Measurements from ENCODE around the gene GTF2H2C.
"Not testable (repeated sequence)": the region's sequence is repeated elsewhere in the genome, so short reads cannot be mapped to it uniquely, and the experiment has no call there.

Gene GTF2H2C

GRCh38 chr5:69525490-69525889 is 34.5 kb upstream of the GTF2H2C start:
- peak overlapping the region; percentile 29 for H3K27ac ChIP-seq
- TF ChIP-seq, protein P1, sequence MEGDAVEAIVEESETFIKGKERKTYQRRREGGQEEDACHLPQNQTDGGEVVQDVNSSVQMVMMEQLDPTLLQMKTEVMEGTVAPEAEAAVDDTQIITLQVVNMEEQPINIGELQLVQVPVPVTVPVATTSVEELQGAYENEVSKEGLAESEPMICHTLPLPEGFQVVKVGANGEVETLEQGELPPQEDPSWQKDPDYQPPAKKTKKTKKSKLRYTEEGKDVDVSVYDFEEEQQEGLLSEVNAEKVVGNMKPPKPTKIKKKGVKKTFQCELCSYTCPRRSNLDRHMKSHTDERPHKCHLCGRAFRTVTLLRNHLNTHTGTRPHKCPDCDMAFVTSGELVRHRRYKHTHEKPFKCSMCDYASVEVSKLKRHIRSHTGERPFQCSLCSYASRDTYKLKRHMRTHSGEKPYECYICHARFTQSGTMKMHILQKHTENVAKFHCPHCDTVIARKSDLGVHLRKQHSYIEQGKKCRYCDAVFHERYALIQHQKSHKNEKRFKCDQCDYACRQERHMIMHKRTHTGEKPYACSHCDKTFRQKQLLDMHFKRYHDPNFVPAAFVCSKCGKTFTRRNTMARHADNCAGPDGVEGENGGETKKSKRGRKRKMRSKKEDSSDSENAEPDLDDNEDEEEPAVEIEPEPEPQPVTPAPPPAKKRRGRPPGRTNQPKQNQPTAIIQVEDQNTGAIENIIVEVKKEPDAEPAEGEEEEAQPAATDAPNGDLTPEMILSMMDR (conservative IDR thresholded peaks at IDR 0.05), result no peak

DNA sequence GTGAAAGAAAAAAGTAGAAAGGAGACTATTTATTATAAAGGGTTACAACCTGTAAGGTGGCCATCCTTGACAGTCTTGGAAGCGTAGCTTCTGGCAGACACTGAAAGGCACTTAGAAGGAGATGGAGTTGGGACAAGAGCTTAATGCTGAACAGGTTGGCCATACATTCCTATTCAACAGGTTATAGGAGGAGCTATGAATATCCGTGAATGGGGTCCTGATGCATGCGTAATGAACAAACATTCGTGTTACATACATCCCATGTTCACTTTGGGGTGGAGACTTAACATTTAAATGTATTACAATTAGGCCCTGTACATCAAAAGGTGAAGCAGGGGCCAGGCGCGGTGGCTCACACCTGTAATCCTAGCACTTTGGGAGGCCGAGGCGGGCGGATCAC is 33.3 kb upstream of the GTF2H2C start:
- TF ChIP-seq, protein P1 (conservative IDR thresholded peaks at IDR 0.05), result no peak

GRCh38 chr5:69527128-69527770 is 32.7 kb upstream of the GTF2H2C start:
- peak overlapping the region; percentile 1; the same call in 1 of the 2 replicates for H3K27ac ChIP-seq

More for the DNA sequence above, 33.3 kb upstream of the GTF2H2C start:
- H3K27ac ChIP-seq, result no peak overlapping the region

DNA sequence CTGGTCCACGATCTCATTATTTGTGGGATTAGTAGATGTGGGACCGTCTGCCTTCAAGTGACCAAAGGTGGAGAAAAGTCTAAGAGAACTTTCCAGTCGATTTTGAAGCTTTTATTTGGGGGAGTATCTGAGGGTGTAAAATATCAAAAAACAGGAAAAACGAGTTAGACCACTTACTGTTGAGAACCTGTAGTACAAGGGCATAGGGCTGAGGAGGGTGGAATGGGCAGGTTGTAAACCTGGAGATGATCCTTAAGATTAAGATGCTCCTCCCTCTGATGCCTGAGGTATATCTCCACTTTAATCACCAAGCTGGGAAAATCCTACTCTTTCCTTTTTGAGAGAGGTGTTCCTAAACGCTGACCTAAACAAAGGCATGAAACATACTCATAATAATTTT is 32.0 kb upstream of the GTF2H2C start:
- H3K27ac ChIP-seq, result peak overlapping the region; percentile 1; the same call in 1 of the 2 replicates
- TF ChIP-seq, protein P1 (conservative IDR thresholded peaks at IDR 0.05), result no peak

More at GRCh38 chr5:69527128-69527770, 32.7 kb upstream of the GTF2H2C start:
- TF ChIP-seq, protein P1 (conservative IDR thresholded peaks at IDR 0.05), result no peak

- TF ChIP-seq, protein P1 (conservative IDR thresholded peaks at IDR 0.05), result no peak
Observed at GRCh38 chr5:69528609-69529008, 31.4 kb upstream of the GTF2H2C start.

GRCh38 chr5:69530561-69531405 is 29.2 kb upstream of the GTF2H2C start:
- TF ChIP-seq, protein P1 (conservative IDR thresholded peaks at IDR 0.05), result no peak
- no peak overlapping the region; the same call in 1 of the 2 replicates for H3K27ac ChIP-seq

More at GRCh38 chr5:69528609-69529008, 31.4 kb upstream of the GTF2H2C start:
- H3K27ac ChIP-seq, result no peak overlapping the region

DNA sequence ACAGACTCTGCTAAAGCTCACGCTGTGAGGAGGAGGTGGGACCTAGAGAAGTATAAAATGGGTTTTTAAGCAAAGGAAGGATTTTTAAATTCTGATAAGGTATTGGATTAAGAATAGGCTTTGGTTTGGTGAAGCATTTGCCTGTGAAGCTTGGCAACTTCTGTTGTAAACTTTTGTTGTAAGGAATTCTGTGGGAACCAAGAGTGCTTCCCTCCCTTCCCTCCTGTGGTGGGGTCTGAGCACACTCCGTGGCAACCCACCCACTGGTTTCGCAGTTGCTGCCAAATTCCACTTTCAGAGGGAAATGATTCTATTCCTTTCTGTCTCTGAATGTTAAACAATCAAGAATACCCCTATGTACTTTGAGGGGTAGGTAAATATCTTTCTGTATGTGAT is 28.6 kb upstream of the GTF2H2C start:
- no peak overlapping the region; the same call in 1 of the 2 replicates for H3K27ac ChIP-seq
- TF ChIP-seq, protein P1 (conservative IDR thresholded peaks at IDR 0.05), result no peak

GRCh38 chr5:69537911-69538310 is 22.1 kb upstream of the GTF2H2C start:
- H3K27ac ChIP-seq, result not testable (repeated sequence)

DNA sequence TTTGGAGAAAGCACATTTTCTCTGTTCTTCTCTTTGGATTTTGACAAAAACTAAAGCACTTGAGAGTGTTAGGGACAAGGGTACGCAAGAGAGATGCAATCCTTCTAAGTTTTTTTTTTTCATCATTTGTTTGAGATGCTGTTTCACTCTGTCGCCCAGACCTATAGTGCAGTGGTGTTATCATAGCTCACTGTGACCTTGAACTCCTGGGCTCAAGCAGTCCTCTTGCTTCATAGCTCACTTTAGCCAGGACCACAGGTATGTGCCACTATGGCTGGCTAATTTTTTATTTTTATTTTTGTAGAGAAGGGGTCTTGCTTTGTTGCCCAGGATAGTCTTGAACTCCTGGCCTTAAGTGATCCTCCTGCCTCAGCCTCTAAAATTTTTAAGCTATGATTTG is 21.3 kb upstream of the GTF2H2C start:
- H3K27ac ChIP-seq, result not testable (repeated sequence)

DNA sequence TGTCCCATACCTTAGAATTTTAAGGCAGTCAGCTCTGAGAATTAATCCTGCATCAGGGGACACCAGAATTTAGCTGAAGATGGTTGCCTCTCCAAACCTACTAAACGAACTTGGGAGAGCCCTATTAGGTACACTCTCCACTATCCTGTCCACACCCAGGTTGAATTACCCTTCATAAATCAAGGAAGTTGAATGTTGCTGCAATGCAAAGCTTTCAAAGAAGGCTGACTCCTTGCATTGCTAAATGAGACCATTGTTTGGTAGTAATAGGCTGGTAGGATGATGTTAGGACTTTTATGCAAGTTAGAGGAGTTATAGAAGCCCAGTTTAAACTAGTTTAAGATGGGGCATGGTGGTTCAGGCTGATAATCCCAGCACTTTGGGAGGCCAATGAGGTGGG is 18.6 kb upstream of the GTF2H2C start:
- H3K27ac ChIP-seq, result not testable (repeated sequence)

GRCh38 chr5:69542838-69543618 is 17.0 kb upstream of the GTF2H2C start:
- not testable (repeated sequence) for H3K27ac ChIP-seq

All from VCaP (cell line).